ENCODE data around the gene LLGL2. TPM values are rescaled to one million over a fixed set of nuclear protein-coding genes. Genes with fewer than 3 reads are reported as not detected.
"Not testable (repeated sequence)": the region's sequence is repeated elsewhere in the genome, so short reads cannot be mapped to it uniquely, and the experiment has no call there.

The LLGL2 gene
- total RNA-seq, 1 experiment from 2014 or later, result 1.6 TPM

DNA sequence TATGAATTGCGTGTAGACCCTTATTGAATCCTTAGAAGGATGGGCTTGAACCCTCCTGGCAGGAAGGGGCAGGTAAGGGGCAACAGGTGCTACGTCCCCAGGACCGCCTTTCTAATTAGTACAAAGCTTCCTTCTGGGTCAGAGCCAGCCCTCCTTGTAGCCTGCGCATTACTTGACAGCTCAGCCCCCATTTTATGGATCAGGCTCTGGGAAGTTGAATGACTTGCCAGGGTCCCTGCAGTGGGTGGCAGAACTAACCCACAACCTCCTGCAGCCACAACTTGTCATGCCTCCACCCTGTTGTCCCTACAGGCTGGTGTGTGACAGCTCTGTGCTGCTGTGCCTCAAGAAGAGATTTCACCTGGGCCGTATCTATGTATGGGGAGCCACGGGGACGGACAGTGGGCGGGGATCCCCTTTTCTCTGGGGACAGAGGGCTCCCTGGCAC is 64.8 kb downstream of the LLGL2 start:
- no peak for DNase-seq (ENCODE audit: low spot score)

DNA sequence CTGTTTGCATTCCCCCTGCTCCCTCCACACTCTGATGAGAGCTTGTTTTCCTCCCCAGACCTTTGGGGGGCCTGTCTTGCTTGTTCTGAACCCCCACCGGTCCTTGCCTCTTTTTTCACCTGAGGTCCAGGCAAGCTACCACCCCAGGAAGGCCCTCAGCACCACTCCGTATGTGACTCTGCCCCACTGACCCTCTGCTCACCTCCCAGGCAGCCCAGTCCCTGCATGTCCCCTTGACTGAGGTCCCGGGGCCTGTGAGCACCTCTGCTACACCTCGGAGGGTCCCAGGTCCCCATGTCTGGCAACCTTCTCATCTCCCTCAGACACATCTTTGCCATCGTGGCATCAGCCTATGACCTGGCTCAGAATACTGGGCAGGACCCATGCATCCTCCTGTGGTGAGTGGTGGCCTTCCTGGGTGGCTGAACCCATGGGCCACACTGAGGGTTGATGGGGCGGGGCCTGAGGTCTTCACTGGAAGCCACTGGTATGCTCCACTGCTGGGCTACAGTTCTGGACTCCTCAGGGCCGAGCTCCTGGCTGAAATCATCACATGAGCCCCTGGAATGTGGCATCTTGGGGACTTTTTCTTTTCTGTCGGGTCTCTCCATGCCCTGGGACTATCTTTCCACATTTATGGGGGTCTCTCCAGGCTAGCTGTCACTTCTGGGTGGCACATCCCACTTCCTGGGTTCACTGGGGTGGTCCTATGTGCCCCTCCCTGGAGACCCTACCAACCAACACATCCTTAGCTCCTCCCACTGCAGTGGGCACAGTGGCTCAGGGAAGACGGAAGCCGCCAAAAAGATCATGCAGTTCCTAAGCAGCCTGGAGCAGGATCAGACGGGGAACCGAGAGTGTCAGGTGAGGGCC is 65.6 kb downstream of the LLGL2 start:
- DNase-seq (ENCODE audit: low spot score), result no peak

DNA sequence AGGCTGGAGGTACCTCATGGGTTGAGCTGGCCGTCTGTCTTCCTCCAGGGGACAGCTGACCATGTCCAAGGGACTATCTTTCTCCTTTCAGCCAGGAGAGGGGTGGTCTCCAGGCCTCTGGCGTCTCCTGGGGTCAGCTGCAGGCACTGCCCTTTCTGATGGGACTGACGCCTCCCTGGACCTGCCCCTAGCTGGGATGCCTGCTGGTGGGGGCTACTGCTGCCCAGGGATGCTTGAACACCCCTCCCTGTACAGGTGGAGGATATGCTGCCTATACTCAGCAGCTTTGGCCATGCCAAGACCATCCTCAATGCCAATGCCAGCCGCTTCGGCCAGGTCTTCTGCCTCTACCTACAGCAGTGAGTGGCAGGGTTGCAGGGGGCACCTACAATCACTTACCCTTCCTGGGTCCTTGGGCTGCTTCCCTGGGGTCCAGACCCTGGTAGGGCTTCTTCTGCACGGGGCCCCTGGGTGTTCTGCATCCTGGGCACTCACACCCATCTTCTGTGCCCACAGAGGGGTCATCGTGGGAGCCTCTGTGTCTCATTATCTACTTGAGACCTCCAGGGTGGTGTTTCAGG is 66.3 kb downstream of the LLGL2 start:
- no peak for DNase-seq (ENCODE audit: low spot score)

DNA sequence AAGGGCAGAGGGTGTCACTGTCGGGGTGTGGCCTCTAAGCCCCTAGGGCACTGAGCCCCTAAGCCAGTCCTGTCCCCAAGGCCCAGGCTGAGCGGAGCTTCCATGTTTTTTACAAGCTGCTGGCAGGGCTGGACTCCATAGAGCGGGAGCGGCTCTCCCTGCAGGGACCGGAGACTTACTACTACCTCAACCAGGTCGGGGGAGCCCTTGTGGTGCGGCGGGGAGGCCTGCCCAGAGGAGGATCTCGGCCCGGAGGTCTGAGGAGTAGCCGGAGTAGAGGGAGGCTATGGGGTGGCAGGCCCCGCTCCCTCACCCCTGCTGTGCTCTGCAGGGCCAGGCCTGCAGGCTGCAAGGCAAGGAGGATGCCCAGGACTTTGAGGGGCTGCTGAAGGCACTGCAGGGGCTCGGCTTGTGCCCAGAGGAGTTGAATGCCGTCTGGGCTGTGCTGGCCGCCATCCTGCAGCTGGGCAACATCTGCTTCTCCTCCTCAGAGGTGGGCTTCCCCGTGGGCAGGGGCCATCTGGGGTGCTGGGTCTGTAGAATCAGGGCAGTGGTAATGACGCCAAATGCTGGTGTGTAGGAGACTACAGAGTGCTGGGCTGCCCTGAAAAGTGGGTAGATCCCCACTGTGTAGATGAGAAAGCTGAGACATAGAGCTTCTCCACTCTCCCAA is 67.0 kb downstream of the LLGL2 start:
- DNase-seq (ENCODE audit: low spot score), result no peak

DNA sequence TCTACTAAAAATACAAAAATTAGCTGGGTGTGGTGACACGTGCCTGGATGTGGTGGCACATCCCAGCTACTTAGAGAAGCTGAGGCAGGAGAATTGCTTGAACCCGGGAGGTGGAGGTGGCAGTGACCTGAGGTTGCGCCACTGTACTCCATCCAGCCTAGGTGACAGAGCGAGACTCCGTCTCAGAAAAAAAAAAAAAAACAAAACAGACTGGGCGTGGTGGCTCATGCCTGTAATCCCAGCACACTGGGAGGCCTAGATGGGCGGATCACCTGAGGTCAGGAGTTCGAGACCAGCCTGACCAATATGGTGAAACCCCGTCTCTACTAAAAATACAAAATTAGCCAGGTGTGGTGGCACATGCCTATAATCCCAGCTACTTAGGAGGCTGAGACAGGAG is 67.9 kb downstream of the LLGL2 start:
- DNase-seq (ENCODE audit: low spot score), result not testable (repeated sequence)

DNA sequence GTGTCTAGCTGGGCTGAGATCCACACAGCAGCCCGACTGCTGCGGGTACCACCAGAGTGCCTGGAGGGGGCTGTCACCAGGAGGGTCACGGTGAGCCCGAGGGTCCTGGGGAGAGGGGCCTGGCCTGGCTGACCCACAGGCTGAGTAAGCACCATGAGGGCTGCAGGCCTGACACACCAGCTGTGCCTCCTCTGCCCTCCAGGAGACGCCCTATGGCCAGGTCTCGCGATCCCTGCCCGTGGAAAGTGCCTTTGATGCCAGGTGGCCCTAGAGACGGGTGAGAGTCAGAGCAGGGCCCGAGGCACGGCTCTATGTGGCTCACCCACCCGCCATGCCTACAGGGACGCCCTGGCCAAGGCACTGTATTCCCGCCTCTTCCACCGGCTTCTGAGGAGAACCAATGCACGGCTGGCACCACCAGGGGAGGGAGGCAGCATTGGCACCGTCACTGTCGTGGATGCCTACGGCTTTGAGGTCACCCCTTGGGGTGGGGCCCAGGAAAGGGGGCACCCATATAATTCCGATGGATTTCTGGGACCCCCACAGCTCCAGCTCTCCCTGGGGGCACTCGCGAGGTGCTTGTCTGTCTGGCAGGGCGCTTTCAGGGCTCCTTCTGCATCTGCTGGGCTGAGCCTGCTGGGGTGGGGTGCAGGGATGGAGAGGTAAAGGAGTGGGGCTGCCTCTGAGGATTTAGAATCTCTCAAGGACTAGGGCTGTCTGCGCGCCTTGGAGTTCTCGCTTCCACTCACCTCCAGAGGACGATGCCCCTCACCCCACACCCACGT is 69.2 kb downstream of the LLGL2 start:
- no peak for DNase-seq (ENCODE audit: low spot score)

DNA sequence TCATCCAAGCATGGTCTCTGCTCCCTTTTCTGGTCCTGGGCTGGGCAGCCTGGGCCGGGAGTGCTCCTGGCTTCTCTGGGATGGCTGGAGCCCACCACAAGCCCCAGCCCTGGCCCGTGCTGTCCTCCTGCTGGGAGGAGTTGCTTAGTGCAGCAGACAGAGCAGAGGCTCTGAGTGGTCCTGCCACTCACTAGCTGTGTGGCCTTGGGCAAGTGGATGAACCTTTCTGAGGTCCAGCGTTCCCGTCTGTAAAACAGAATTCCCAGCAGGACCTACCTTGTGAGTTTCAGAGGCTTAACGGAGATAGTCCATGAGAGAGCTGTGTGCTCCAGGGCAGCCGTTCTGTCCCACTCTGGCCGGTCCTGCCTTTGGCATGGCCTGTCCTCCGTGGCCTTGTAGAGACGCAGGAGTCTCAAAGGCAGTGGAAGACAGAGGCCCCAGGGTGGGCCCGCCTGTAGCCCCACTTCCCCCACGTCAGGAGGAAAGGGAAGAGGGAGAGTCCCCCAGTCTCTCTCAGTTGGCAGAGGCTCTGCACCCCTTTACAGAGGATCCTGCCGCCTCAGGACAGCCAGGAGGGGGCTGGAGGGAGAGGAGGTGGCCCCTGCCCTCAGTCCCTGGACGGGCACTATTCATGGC is 69.9 kb downstream of the LLGL2 start:
- DNase-seq (ENCODE audit: low spot score), result no peak

DNA sequence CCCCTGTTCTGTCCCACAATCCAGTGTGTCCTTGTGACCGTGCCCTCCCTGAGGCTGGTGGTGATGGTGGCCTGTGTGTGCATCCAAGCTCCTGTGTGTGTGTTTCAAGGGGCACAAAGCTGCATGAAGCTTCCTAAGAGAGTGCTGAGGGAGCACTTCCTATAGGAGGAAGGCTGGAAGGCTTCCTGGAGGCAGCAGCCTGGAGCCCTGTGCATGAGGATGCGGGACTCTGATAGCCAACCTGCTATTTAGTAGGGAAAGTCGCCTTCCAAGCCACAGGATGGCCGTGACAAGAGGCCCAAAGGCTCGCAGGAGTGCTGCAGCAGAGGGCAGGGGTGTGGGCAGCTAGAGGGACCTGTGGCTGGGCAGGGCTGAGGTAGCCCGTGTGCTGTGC is 70.4 kb downstream of the LLGL2 start:
- DNase-seq (ENCODE audit: low spot score), result no peak

DNA sequence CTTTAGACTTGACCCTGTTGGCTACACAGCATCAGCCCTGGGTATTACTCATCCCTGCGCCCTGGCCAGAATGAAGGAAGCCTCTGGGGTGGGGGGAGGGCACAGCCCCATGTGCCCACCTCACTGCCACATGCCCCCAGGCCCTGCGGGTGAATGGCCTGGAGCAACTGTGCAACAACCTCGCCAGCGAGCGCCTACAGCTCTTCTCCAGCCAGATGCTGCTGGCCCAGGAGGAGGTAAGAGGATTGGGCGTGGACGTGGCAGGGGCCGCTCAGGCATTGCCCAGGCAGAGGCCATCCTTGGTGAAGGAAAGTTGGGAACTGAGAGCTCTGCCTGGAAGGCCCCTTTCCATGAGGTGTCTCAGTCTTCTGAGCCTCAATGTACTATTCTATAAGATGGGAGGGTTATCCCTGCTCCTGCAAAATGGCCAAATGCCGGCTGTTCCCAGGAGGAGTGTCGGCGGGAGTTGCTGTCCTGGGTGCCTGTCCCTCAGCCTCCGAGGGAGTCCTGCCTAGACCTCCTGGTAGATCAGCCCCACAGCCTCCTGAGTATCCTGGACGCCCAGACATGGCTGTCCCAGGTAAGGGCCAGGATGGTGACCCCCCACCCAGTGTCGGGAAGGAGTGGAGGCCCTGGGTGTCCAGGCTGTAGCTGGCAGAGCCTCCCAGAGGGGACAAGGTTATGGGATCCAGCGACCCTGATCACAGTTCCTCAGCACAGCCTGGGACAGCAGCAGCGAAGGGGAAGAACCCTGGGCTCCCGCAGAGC is 71.0 kb downstream of the LLGL2 start:
- DNase-seq (ENCODE audit: low spot score), result no peak

DNA sequence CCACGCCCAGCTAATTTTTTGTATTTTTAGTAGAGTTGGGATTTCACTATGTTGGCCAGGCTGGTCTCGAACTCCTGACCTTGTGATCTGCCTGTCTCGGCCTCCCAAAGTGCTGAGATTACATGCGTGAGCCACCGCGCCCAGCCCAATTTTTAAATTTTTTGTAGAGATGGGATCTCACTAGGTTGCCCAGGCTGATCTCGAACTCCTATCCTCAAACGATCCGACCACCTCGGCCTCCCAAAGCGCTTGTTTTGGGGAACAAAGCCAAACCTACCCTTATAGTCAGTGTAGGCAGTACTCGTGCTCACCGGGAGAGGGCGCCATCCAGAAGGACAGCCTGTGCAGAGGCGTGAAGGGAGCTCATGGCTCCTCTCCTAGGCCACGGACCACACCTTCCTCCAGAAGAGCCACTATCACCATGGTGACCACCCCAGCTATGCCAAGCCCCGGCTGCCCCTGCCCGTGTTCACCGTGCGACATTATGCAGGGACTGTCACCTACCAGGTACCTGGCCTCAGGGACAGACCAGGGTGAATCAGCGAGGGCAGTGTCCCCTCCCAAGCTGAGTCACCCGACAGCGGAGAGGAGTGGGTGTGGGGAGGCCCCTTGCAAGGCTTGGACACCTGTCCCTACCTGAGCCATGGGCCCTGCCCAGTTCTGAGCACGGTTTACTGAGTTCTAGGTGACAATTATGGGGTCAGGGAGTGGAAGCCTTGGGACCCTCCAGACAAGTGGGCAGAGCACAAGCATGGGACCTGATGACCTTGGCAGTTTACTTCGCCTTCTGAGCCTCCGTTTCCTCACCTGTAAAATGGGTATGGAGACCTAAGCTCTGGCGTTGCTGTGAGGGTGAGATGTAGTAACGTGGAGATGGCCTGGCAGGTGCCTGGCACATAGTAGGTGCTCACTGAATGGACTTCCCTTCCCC is 75.8 kb downstream of the LLGL2 start:
- peak; percentile 35 for DNase-seq (ENCODE audit: low spot score)

DNA sequence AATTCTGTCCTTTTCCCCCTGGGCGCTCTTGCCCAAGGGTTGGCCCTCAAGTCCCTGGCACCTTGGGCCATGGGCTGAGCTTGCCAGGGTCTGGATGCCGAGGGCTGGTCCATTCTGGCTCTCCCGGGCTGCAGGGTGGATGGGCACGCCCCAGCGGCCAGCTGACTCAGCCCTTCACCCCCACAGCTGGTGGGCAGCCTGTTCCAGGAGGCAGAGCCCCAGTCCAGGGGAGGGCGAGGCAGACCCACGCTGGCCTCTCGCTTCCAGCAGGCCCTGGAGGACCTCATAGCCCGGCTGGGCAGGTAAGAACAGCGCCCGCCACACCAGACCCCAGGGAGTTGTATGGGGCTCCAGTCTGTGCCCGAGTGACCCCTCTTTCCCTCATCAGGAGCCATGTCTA is 77.1 kb downstream of the LLGL2 start:
- no peak for DNase-seq (ENCODE audit: low spot score)

DNA sequence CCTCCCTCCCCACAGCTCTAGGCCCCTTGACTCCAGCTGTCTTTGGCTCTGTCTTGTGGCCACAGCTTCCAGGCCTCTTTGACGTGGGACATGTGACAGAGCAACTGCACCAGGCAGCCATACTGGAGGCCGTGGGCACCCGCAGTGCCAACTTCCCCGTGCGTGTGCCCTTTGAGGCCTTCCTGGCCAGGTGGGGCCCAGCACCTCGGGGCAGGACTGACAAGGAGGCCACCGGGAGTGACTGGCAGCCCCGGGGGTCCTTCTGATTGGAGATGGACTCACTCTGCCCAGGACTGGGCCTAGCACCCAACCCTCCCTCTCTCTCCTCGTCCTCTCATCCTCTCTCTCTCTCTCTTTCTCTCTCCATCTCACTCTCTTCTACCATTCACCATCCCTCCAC is 77.6 kb downstream of the LLGL2 start:
- DNase-seq (ENCODE audit: low spot score), result no peak

DNA sequence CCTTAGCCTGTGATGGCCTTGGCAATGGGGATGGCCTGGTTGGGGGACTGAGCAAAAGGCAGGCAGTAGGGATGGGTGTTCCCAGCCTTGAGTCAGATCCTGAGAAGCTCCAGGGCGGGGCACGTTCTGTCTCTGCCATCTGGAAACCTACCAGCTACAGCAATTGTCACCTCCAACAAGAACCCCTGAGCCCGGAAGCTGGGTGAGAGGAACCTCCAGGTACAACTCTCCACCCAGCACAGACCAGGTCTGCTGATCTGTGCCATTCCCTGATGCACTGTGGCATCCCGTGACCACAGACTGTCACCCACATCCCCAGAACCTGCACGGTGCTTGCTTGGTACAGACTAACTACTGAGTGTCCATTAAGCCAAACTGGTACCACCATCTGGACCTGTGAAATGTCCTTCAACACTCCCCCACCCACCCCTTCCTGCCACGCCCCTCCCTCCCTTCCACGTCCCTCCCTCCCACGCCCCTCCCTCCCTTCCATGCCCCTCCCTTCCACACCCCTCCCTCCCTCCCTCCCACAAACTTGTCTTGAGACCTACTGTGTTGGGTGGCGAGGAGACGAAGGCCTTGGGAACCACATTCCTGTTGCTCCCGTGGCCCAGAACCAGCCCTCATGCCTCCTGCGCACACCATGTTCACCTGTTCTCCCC is 78.7 kb downstream of the LLGL2 start:
- peak; percentile 68 for DNase-seq (ENCODE audit: low spot score)

DNA sequence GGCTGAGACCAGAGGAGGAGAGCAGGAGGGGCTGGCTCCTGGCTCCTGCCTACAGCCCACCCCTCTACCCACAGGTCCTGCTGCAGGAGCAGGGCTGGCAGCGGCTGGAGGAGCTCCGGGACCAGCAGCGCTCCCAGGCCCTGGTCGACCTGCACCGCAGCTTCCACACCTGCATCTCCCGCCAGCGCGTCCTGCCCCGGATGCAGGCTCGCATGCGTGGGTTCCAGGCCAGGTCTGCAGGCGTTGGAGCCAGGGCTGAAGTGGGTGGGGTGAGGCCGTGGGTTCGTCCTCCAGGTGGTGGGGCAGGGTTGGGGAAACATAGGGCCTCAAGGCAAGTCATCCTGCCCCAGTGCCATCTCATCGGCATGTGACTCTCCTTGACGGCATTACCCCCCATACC is 80.3 kb downstream of the LLGL2 start:
- DNase-seq (ENCODE audit: low spot score), result no peak

DNA sequence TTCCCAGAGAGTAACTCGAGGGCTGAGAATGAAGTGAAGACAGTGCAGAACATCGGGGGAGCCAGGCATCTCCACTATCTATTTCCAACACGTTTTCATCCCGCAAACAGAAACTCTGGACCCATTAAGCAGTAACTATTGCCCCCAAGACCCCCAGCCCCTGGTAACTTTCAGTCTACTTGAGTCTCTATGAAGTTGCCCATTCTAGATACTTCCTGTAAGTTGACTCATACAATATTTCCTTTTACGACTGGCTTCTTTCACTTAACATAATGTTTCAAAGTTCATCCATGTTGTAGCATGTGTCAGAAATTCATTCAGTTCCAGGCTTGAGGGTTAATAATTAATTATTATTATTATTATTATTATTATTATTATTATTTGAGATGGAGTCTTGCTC is 81.6 kb downstream of the LLGL2 start:
- DNase-seq (ENCODE audit: low spot score), result no peak

DNA sequence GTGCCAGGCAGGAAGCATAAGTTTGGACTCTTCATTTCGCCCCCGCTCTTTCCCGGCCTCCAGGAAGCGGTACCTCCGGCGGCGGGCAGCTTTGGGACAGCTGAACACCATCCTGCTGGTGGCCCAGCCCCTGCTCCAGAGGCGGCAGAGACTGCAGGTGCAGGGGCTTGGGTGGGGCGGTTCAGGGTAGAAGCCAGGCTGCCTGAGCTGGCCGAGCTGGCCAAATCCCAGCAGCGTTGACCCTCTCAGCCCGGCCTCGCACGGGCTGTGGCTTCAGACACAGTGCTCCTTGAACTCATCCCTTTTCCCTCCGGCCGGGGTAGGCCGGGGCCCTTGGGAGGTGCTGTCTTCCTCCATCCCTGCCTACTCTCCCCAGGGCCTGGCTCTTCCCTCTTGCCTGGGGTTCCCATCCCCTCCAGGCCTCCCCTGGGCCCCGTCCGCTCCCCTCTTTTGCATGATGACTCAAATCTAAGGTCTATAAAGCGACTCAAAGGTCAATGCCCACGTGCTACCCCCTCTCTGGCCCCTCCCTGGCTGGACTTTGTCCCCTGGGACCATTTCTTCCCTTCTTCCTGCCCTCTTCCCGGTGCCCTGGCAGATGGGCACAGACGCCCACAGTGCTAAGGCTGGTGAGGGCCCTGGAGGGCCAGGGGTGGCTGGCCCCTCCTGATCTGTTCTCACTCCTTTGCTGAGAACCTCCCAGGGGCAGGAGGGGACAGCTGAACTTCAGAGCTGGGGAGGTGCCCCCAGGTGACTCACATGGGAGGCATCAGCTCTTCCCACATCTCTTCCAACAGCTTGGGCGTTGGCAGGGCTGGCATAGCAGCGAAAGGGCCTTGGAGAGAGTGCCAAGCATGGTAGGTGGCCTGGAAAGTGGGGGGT is 84.8 kb downstream of the LLGL2 start:
- peak; percentile 82 for DNase-seq (ENCODE audit: low spot score)

DNA sequence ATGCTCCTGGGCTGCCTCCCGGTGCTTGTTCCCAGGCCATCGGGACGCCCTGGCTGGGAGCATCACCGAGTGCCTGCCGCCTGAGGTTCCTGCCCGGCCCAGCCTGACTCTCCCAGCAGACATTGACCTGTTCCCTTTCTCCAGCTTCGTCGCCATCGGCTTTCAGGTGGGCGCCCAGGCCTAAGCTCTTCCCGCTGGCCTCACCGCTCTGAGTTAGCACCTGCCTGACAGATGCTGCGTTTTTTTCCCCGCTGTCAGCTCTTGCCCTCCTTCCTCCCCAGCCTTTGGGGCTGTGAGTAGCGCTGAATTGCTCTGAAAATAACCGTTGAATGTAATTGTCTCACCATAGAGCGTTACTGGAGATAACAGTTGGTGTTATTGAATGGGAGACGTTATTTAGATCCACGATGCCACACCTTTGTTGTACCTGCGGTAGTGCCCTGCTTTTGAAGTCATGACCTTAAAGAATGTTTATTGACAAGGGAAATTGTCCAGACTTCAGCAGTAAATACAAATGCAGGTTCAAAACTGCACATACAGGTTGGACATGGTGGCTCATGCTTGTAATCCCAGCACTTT is 86.4 kb downstream of the LLGL2 start:
- no peak for DNase-seq (ENCODE audit: low spot score)

Measured in A172 (cell line).